ENCODE results near the gene SLAMF8.
A peak's percentile ranks its signal among the peaks of the same experiment; 100 is the strongest.

The SLAMF8 gene

GRCh38 chr1:159835356-159835755, 8.7 kb downstream of the SLAMF8 start:
- TF ChIP-seq CTCF (IDR thresholded peaks at IDR 0.05; ENCODE audit: borderline replicate concordance, insufficient read depth, low read depth, low read length) = no peak
- no peak overlapping the region for H3K4me3 ChIP-seq (ENCODE audit: low read depth, low read length)

GRCh38 chr1:159835862-159836525, 9.3 kb downstream of the SLAMF8 start:
- H3K4me3 ChIP-seq (ENCODE audit: low read depth, low read length) = no peak overlapping the region
- TF ChIP-seq CTCF (IDR thresholded peaks at IDR 0.05; ENCODE audit: borderline replicate concordance, insufficient read depth, low read depth, low read length) = peak; percentile 20; the same call in 1 of the 2 replicates

- no peak overlapping the region for H3K4me3 ChIP-seq (ENCODE audit: low read depth, low read length)
- no peak for TF ChIP-seq CTCF (IDR thresholded peaks at IDR 0.05; ENCODE audit: borderline replicate concordance, insufficient read depth, low read depth, low read length)
Measured at GRCh38 chr1:159838715-159839114, 12.0 kb downstream of the SLAMF8 start.

GRCh38 chr1:159839116-159839849, 12.6 kb downstream of the SLAMF8 start:
- no peak for TF ChIP-seq CTCF (IDR thresholded peaks at IDR 0.05; ENCODE audit: borderline replicate concordance, insufficient read depth, low read depth, low read length)
- H3K4me3 ChIP-seq (ENCODE audit: low read depth, low read length) = no peak overlapping the region

- TF ChIP-seq CTCF (IDR thresholded peaks at IDR 0.05; ENCODE audit: borderline replicate concordance, insufficient read depth, low read depth, low read length) = no peak
- no peak overlapping the region for H3K4me3 ChIP-seq (ENCODE audit: low read depth, low read length)
Measured at GRCh38 chr1:159841749-159842148, 15.1 kb downstream of the SLAMF8 start.

GRCh38 chr1:159843459-159843858, 16.8 kb downstream of the SLAMF8 start:
- H3K4me3 ChIP-seq (ENCODE audit: low read depth, low read length) = no peak overlapping the region
- TF ChIP-seq CTCF (IDR thresholded peaks at IDR 0.05; ENCODE audit: borderline replicate concordance, insufficient read depth, low read depth, low read length) = no peak
